ENCODE results near the gene CAB39.

The CAB39 gene

DNA sequence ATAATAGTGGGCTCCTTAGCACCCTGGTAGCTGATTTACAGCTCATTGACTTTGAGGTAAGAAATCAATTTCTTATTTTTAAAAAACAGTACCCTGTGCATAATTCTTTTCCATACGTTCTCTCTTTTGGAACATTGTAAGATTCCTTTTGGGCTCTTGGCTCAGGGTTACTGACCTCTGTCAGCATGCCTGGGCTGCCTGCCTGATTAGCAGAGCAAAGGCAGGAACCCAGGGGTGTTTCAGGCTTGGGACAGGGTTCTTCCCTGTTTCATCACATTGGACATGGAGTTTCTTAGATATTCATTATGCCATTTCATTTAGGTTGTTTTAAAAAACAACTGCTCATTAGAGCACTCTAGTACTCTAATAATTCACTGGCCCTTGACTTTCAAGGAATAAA lies 78.3 kb downstream of the CAB39 start:
- DNase-seq: no peak
- TF ChIP-seq CTCF (IDR thresholded peaks at IDR 0.05): no peak
- Mint-ChIP-seq H3K27me3 (ENCODE audit: low read depth, poor library complexity) (peaks cover 2% of the 10 kb centered on the region), H3K4me1 (no peaks in the 10 kb centered on the region), H3K4me3 (no peak overlapping the region), H3K9me3 (peaks cover 45% of the 10 kb centered on the region), H3K27ac (no peak overlapping the region), H3K36me3 (ENCODE audit: low read depth) (peaks cover 94% of the 10 kb centered on the region)

DNA sequence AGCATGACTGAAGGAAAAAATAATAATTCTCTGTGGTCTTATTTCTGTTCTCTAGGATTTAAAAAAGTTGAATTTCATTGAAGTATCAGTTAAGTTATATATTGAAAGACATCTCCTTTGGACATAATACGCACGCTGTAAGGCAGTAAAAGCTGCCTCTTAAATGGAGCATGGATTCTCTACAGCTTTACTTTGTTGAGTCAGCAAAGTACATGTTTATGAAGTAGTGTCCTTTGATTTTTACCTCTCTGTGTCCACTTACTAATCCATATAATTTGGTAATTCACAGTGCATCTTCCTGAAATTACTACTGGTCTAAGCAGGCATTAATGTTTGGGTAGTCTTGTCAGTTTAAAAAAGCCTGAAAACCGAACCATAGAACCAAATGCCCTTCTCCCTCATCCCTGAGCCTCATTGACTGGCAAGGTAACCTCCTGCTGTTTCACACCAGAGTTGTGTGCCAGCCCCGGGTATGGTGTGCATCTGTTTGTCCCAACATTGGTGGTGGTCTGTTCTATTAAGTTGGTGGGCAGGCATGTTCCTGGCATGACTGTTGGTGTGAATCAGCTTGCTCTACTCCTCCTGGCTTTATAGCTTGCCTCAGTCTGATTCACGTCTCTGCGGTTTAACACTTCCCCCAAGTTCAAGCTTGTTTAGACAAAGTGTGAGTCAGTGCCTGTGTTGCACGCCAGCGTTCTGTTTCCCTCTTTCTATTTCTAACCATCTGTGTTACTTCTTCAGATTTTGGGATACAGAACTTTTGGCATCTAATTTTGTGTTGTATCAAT lies 81.1 kb downstream of the CAB39 start:
- Mint-ChIP-seq H3K27me3 (ENCODE audit: low read depth, poor library complexity) (no peaks in the 10 kb centered on the region), H3K9me3 (peaks cover 19% of the 10 kb centered on the region), H3K36me3 (ENCODE audit: low read depth) (peaks cover 69% of the 10 kb centered on the region), H3K4me1 (no peaks in the 10 kb centered on the region), H3K4me3 (no peak overlapping the region), H3K27ac (peak overlapping the region; percentile 82)
- no peak for TF ChIP-seq CTCF (IDR thresholded peaks at IDR 0.05)
- no peak for DNase-seq

DNA sequence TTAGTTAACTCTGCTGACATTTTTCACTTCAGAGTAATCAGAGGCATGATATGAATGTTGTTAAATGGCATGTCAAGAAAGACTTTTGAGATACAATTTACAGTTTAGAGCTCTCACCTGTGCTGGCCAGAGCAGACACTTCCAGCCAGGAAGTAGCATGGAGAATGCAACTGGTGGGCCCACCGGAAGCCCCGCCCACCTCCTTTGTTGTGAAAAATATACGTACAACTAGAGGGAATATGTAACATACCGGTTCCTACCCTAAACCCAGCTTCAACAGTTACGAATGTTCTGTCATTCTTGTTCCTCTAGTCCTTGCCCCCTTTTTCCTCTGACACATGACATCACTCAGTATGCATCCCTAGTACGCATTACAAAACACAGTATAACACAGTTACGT lies 81.9 kb downstream of the CAB39 start:
- Mint-ChIP-seq H3K9me3 (peaks cover 11% of the 10 kb centered on the region), H3K4me1 (no peaks in the 10 kb centered on the region), H3K36me3 (ENCODE audit: low read depth) (peaks cover 62% of the 10 kb centered on the region), H3K27me3 (ENCODE audit: low read depth, poor library complexity) (no peaks in the 10 kb centered on the region), H3K4me3 (no peak overlapping the region), H3K27ac (no peak overlapping the region)
- DNase-seq: no peak
- no peak for TF ChIP-seq CTCF (IDR thresholded peaks at IDR 0.05)

GRCh38 chr2:230795856-230796255 lies 83.2 kb downstream of the CAB39 start:
- Mint-ChIP-seq H3K4me3 (no peak overlapping the region), H3K36me3 (ENCODE audit: low read depth) (peaks cover 60% of the 10 kb centered on the region), H3K4me1 (no peaks in the 10 kb centered on the region), H3K27me3 (ENCODE audit: low read depth, poor library complexity) (no peaks in the 10 kb centered on the region), H3K27ac (peak overlapping the region; percentile 17), H3K9me3 (peaks cover under 1% of the 10 kb centered on the region)
- no peak for TF ChIP-seq CTCF (IDR thresholded peaks at IDR 0.05)
- no peak for DNase-seq

GRCh38 chr2:230796280-230796862 lies 83.7 kb downstream of the CAB39 start:
- Mint-ChIP-seq H3K36me3 (ENCODE audit: low read depth) (peaks cover 59% of the 10 kb centered on the region), H3K4me1 (no peaks in the 10 kb centered on the region), H3K27ac (peak overlapping the region; percentile 17), H3K4me3 (no peak overlapping the region), H3K9me3 (no peaks in the 10 kb centered on the region), H3K27me3 (ENCODE audit: low read depth, poor library complexity) (no peaks in the 10 kb centered on the region)
- no peak for DNase-seq
- no peak for TF ChIP-seq CTCF (IDR thresholded peaks at IDR 0.05)
